ENCODE data around the gene FSD2. TPM values are rescaled to one million over a fixed set of nuclear protein-coding genes. Genes with fewer than 3 reads are reported as not detected.
A peak's percentile ranks its signal among the peaks of the same experiment; 100 is the strongest.

FSD2 gene
- total and polyA plus RNA-seq, 2 of the 8 experiments (the other 6 are each of a cell fraction or from before 2014, with no cell fraction given), result 0.02 TPM; not detected in 1

DNA sequence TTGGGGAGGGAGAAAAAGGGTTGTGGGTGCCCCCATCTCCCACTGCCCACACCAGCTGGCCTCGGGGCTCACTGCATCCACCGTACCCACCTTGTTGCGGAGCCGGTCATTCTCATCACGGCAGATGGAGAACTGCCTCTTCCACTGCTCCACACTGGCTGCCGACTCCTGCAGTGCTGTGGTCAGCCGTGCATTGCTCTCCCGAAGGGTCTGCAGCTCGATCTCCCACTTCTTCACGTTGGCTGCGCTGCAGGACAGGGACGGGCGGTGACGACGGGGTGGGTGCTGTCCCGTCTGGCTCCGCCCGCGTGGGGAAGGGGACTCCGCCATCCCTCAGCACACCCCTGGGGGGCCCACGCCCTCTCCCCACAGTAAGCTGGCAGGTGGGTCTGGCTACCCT is 48.7 kb upstream of the FSD2 start:
- CTCF ChIA-PET (ENCODE audit: partially characterized antibody), result interaction anchor here (0.8 kb wide), 1 partner anchor 110 kb away, joined by 4 read pairs; no protein-coding TSS in a partner anchor
- TF ChIP-seq HDAC6 (IDR thresholded peaks at IDR 0.05; ENCODE audit: low read depth, low read length), result no peak
- no peak for TF ChIP-seq FOSL1 (IDR thresholded peaks at IDR 0.05; ENCODE audit: insufficient read depth, low read depth, low read length)
- no peak for TF ChIP-seq NRF1 (IDR thresholded peaks at IDR 0.05; ENCODE audit: low read depth, low read length)
- no peak for TF ChIP-seq CREB1 (IDR thresholded peaks at IDR 0.05)
- no peak for TF ChIP-seq EP300 (IDR thresholded peaks at IDR 0.05; ENCODE audit: borderline replicate concordance in 1 of 2, low read depth in 2 of 2, low read length in 2 of 2)
- no peak for TF ChIP-seq TBP (IDR thresholded peaks at IDR 0.05; ENCODE audit: low read depth, low read length)
- peaks cover 0 to 1% of the 10 kb centered on the region in 2 experiments for H4K20me1 ChIP-seq (replicated peaks in 1 of 2; ENCODE audit: control insufficient read depth in 1 of 2, insufficient read depth in 2 of 2, low read length in 2 of 2)

More for the DNA sequence above, 48.7 kb upstream of the FSD2 start:
- Histone ChIP-seq H2BK120ac (replicated peaks; ENCODE audit: low read depth, low read length) (no peak overlapping the region), H3K23ac (ENCODE audit: insufficient read length) (no peak overlapping the region), H3K27ac (ENCODE audit: low read depth, low read length) (no peak overlapping the region), H2BK20ac (ENCODE audit: low read length) (no peak overlapping the region), H3K14ac (ENCODE audit: insufficient read length) (no peak overlapping the region), H3K36me3 (ENCODE audit: control insufficient read depth in 2 of 4, insufficient read depth in 4 of 4, low read length in 3 of 4) (no peaks in the 10 kb centered on the region), H3K4me2 (ENCODE audit: insufficient read depth in 1 of 2, low read depth in 2 of 2, low read length in 2 of 2) (no peak overlapping the region), H4K5ac (ENCODE audit: insufficient read length, low read depth, low read length) (no peak overlapping the region), H2BK5ac (ENCODE audit: low read depth, low read length) (no peak overlapping the region), H3K27me3 (replicated peaks in 1 of 4; ENCODE audit: control insufficient read depth in 3 of 4, extremely low read depth in 1 of 4, insufficient read depth in 3 of 4, low read length in 3 of 4) (no peaks in the 10 kb centered on the region), H2AK5ac (ENCODE audit: low read depth, low read length) (no peak overlapping the region), H2AFZ (ENCODE audit: low read length) (no peak overlapping the region), H4K8ac (ENCODE audit: extremely low read depth, insufficient read depth, low read length) (peak overlapping the region; percentile 28; the same call in 1 of the 2 replicates), H3K23me2 (ENCODE audit: low read depth, low read length) (no peaks in the 10 kb centered on the region), H3K79me2 (ENCODE audit: control insufficient read depth in 1 of 2, insufficient read depth in 2 of 2, low read length in 2 of 2) (no peaks in the 10 kb centered on the region), H3K18ac (ENCODE audit: extremely low read depth, low read length) (no peak overlapping the region), H3K79me1 (ENCODE audit: low read depth, low read length) (no peaks in the 10 kb centered on the region), H3K56ac (replicated peaks; ENCODE audit: insufficient read length, low read depth, low read length) (no peak overlapping the region), H3K4me1 (replicated peaks in 1 of 4; ENCODE audit: control insufficient read depth in 3 of 4, insufficient read depth in 4 of 4, low read length in 3 of 4) (peaks cover 0 to 6% (median 3%) of the 10 kb centered on the region in 4 experiments; a peak in 4 of 7 replicates), H3K4me3 (ENCODE audit: extremely low read depth in 1 of 4, insufficient read depth in 2 of 4, low read depth in 3 of 4, low read length in 4 of 4) (no peak overlapping the region), H3K4ac (replicated peaks; ENCODE audit: insufficient read length, low read depth, low read length) (no peak overlapping the region), H2BK12ac (ENCODE audit: low read depth, low read length) (no peak overlapping the region), H4K91ac (replicated peaks; ENCODE audit: insufficient read length, low read length) (no peak overlapping the region), H2BK15ac (ENCODE audit: low read length) (no peak overlapping the region), H3K9me3 (ENCODE audit: insufficient read depth in 2 of 2, low read depth in 1 of 2, low read length in 1 of 2) (no peaks in the 10 kb centered on the region), H3K9ac (replicated peaks in 1 of 4; ENCODE audit: extremely low read depth in 1 of 4, low read depth in 3 of 4, low read length in 3 of 4) (no peak overlapping the region)
- POLR2A ChIA-PET (ENCODE audit: partially characterized antibody), result interaction anchor here (1.0 kb wide), 1 partner anchor 17 kb away, joined by 3 read pairs; no protein-coding TSS in a partner anchor
- FAIRE-seq (no peak), DNase-seq (ENCODE audit: low read depth in 1 of 2, low spot score in 2 of 2) (no peak)
- 89% methylated on average over 20 of the region's 21 CpGs; no CpG with 5 or more reads in 1 of the 2 experiments for WGBS, 2 experiments (ENCODE audit: extremely low coverage in 1 of 2, insufficient coverage in 1 of 2, insufficient read length in 1 of 2, insufficient replicate concordance in 2 of 2, low coverage in 1 of 2, low lambda C conversion rate in 2 of 2, missing lambda C conversion rate in 1 of 2)
